Left forelimb (tissue), 1 donor: ENCODE data around the gene OR4B1.
A peak's percentile ranks its signal among the peaks of the same experiment; 100 is the strongest.
"Not testable (repeated sequence)": the region's sequence is repeated elsewhere in the genome, so short reads cannot be mapped to it uniquely, and the experiment has no call there.

Experiments
- DNase-seq: peaks from one replicate; pipeline ENCODE4 v3.0.0-alpha.2; 2018; ENCODE audit warnings: low spot score

Gene OR4B1, protein sequence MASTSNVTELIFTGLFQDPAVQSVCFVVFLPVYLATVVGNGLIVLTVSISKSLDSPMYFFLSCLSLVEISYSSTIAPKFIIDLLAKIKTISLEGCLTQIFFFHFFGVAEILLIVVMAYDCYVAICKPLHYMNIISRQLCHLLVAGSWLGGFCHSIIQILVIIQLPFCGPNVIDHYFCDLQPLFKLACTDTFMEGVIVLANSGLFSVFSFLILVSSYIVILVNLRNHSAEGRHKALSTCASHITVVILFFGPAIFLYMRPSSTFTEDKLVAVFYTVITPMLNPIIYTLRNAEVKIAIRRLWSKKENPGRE

DNA sequence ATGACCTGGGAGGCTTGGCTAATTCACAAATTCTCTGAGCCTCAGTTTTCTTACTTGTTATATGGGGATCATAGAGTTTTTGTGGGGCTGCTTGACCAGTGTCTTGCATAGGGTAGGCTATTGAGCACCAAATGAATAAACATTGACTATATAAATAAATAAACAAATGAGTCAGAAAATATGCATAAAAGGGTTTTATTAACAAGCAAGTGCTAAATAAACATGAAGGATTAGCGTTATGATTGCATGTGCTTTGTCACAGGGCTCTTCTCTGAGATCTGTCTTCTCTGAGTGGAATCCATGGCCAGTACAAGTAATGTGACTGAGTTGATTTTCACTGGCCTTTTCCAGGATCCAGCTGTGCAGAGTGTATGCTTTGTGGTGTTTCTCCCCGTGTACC, at the start of gene OR4B1:
OR4B1 (plus strand) TSS at position 301 of the 400 bp plus-strand sequence; CDS start at position 301, 0 bp downstream.
- no peak for DNase-seq

GRCh38 chr11:48167380-48167779, 49.2 kb upstream of the OR4B1 start:
- no peak for DNase-seq

DNA sequence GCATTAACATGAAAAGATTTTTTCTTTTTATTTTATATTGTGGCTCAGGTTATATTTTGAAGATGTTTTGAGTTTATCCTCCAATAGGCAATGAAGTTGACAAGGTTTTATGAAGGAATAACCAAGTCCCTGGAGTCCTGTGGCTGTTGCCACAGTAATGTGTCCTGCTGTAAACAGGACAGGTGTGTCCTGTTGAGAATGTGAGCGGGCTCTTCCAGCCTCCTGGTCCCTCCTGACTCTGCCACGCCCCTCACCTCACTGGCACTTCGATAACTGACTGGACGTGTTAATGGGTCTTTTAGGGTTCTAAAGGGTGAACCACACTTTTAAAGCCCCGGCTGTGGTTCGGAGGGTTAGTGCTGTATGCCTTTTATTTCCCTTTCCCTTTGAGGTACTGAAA, 47.8 kb upstream of the OR4B1 start:
- DNase-seq = no peak

- no peak for DNase-seq
Observed at GRCh38 chr11:48169259-48169658, 47.4 kb upstream of the OR4B1 start.

- no peak for DNase-seq
Observed at GRCh38 chr11:48169717-48170116, 46.9 kb upstream of the OR4B1 start.

- DNase-seq = no peak
Observed at GRCh38 chr11:48170241-48171233, 46.1 kb upstream of the OR4B1 start.

DNA sequence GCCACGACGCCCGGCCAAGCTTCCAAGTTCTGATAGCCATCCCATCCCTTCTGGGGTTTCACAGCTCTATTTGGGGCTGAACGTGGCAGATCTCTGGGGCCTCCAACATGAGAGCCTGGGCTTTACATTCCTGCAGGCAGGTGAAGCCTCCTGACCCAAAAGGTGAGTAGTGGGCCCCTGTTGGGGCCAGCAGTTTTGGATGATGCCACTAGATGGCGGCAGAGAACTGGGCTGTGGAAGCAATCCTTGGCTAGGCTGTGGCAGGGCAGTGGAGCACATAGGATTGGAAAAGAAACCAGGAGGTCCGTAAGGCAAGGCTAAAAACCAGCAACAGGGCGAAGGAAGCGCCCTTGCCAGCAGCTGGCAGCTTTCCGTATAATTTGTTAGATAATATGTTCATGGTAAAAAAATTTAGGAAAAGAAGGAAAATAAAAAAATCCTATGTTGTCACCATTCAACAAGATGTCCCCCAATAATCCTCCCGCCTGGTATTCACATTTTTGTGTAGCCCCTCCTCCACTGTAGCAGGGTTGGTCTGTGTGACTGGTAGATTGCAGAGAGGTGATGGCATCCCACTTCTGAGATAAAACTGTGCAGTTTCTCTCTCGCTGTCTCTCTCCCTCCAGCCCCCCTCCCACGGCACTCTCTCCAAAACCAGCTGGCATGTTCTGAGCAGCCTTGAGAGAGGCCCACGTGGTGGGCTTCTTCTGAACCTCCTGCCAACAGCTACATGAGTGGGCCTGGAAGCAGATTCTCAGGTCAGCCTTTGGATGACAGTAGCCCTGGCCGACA, 43.6 kb upstream of the OR4B1 start:
- peak; percentile 69 for DNase-seq

DNA sequence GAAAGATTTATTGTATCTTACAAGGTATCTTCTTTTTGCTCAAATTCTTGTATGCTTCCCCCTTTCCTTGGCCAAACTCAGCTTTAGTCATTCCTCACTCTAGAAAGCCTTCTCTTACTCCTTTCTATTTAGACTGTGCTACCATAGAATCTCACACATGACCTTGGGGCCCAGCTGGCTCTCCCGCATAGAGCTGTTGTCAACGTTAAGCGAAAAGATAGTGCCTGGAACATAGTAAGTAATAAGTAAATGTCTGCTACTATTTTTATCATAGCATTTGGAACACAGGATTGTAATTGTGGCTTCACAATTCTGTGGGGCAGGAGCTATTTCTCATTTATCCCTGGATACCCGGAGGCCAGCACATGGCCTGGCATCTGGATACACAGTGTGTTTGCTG, 38.9 kb upstream of the OR4B1 start:
- DNase-seq = no peak

- no peak for DNase-seq
Observed at GRCh38 chr11:48180627-48181026, 36.0 kb upstream of the OR4B1 start.

DNA sequence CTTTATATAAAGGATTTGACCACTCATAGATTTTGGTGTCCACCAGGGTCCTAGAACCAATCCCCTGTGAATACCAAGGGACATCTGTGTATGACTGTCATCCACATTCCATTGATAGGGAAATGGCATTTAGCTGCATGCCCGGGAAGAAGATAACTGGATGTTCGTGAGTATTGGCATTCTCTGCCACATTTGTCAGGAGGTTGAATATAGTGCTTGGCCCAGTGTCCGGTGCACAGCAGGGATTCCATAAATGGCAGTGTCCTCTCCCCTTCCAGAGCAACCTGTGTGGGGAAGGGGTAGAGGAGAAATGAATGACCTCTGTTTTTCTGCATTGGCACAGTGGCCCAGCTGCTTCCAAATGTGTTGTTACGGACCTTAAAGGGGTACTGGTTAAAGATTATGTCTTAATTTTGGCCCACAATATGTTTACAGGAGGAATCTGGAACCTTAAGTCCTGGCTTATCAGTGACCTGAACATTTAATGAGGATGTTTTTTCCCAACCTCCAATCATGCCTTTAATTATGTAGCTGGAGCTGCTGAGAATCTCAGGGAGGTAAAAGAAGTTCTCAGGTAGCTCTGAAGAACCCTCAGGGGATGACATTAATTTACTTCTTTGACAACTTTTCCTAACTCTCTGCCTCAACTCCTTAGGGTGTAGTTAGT, 33.6 kb upstream of the OR4B1 start:
- no peak for DNase-seq

- DNase-seq = no peak
Observed at GRCh38 chr11:48184452-48184851, 32.2 kb upstream of the OR4B1 start.

GRCh38 chr11:48190906-48191654, 25.5 kb upstream of the OR4B1 start:
- not testable (repeated sequence) for DNase-seq

- no peak for DNase-seq
Observed at GRCh38 chr11:48193876-48194275, 22.7 kb upstream of the OR4B1 start.

DNA sequence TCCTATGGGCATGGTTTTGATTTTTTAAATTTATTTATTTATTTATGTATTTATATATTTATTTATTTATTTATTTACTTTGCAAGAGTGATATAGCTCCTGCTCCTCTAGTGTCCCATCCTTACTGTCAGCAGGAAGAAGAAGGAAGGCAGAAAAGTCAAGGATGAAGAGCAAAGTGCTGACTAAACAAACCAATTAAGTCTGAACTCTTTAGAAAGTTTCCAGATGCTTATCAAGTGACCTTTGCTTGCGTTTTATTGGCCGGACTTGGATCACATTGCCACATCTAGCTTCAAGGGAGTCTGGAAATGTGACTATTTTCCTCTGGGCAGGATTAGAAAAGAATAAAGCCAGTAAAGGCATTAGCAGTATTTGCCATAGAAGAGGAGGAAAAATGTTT, 8.7 kb upstream of the OR4B1 start:
- DNase-seq = no peak

GRCh38 chr11:48210052-48210451, 6.6 kb upstream of the OR4B1 start:
- DNase-seq = no peak

DNA sequence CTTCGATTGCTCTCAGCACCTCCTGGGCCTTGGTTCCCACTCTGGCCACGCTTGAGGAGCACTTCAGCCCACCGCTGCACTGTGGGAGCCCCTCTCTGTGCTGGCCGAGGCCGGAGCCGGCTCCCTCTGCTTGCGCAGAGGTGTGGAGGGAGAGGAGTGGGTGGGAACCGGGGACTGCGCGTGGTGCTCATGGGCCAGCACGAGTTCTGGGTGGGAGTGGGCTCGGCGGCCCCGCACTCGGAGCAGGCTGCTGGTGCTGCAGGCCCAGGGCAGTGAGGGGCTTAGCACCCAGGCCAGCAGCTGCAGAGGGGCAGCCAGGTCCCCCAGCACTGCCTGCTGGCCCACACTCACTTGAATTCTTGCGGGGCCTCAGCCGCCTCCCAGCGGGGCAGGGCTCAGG, 12.2 kb downstream of the OR4B1 start:
- DNase-seq = no peak

GRCh38 chr11:48230057-48230456, 13.4 kb downstream of the OR4B1 start:
- DNase-seq = not testable (repeated sequence)

DNA sequence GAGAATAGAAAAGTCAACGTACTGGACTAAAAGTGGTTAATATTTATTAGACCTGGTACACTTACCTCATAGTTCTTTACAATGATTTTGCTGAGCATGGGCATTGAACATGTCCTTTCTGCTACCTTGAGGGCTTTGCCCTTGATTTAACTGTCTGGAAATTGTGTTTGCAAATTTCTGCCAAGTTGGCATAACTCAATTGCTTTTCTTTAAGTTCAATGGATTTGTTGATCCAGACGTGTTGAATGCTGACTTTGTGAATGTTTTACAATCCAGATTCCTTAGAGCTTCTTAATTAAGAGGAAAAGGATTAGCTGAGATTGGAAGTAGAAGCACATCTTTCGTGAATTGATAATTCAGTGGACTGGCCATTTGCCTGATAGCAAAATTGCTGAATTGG, 21.1 kb downstream of the OR4B1 start:
- DNase-seq = no peak

GRCh38 chr11:48242501-48242900, 25.9 kb downstream of the OR4B1 start:
- DNase-seq = no peak

DNA sequence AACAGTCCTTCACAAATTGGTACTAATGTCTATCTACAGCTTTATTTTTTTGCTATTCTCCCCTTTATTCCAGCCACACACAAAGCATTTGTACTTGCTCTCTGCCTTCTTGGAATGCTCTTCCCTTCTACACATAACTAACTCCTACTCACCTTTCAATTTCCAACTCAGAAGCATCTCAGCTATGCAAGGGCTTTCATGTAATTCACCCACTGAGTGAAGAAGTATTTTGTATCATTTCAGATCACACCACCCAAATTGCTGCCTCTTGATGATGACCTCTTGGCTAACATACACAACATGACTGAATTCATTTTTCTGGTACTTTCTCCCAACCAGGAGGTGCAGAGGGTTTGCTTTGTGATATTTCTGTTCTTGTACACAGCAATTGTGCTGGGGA, 28.2 kb downstream of the OR4B1 start, which contains the start of gene OR4X2:
OR4X2 (plus strand) TSS at position 301 of the 400 bp plus-strand sequence; CDS start at position 301, 0 bp downstream.
- no peak for DNase-seq

DNA sequence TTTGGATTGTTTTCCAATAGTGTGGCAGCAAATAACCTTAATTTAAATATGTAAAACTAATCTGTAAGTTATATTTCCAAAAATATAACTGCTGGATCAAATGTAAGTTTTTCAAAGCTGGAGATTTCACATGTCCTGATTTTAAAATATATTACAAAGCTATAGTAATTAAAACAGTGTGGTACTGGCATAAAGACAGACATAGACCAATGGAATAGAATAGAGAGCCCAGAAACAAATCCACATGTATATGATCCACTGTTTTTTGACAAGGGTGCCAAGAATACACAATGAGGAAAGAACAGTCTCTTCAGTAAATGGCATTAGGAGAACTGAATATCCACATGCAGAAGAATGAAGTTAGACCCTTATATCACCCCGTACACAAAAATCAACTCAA, 32.3 kb downstream of the OR4B1 start:
- DNase-seq = no peak
